HG03103 (cell line): ENCODE results near the gene GPC5.

Source experiments
- ATAC-seq: cut with Tn5 transposase; IDR thresholded peaks from one replicate; pipeline ENCODE4 v1.9.1; 2021; ENCODE audit warnings: low read depth; ENCODE audit not compliant: unreplicated experiment

Gene GPC5

DNA sequence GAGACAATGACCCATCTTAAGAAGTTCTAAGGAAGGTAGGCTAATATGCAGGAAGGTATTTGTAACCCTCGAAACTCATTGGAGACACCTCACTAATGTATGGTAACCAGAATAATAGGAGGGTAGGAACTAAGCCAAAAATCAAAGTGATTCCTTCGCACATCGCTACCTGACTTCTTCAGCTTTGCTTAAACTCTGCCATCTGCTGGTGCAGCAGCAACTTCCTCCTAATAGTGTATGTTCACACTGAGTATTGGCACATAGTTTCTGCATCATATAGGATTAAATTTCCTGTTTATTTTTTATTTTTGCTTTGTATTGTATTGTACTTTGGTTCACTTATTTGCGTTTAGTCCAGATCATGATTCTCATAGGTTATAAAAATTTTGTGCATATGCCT is 676.2 kb downstream of the GPC5 start:
- ATAC-seq = no peak

GRCh38 chr13:92097337-92097903 is 699.0 kb downstream of the GPC5 start:
- ATAC-seq = no peak

- no peak for ATAC-seq
Measured at GRCh38 chr13:92101801-92102200, 703.4 kb downstream of the GPC5 start.

DNA sequence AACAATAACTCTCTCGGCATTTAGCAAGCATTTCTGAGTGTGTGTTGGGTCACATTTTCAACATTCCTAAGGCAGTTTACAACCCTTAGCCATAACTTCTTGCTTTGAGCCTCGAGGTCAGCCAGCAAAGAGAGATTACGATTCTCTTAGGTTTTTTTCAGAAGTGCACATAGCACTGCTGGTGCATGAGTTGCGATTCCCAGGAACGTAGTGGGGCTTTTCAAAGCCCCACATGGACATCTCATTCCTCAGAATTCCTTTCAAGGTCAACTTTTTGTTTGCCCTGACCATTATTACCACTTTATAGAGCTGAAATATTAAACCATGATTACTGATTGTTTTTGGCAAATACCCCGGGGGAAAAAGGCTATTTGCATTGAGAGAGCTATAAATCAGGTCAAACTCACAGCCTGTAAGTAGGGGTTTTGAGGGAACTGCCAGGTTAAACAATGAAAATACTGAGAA is 705.3 kb downstream of the GPC5 start:
- ATAC-seq = no peak

DNA sequence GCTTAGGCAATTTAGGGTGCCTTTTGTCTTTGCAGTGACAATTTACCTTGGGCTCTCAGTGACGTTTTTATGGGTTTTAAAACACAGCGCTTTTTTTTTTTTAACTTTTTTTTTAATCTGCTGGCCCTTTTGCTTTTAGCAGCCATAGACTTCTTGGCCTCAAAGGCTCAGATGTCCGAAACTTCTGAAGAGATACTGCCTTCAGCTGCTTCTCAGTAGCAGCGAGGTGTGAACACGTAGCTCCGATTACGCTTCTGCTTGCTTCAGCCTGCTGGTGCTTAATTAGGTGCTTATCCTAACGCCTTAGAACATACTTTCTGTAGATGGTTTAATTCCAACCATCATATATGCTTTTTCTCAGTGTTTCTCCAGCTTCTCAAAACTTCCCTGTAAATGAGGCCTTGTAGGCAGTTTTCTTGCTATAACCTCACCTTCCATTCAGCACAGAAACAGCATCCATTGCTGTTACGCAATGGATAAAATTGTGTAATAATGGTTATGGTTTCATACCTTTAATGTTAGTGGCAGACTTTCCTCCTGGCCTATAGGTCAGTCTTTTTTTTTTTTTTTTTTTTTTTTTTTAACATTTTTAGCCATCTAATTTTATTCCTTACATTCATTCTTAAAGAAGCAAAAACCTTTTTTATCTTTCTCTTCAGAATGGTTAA is 723.9 kb downstream of the GPC5 start:
- no peak for ATAC-seq

DNA sequence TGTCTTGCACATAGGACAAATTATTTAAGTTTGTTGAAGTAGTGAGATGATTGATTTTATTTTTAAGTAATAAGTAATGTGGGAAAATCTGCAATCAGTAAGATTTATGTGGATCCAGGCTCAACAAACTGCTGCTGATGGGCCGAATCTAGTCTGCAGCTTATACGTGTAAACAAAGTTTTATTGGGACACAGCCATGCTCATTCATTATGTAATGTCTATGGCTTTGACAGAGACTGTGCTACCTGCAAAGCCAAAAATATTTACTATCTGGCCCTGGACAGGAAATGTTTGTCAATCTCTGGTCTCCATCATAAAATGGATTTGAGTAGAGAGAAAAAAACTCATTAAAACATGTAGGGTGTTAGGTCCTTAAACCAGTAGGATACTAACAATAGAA is 728.0 kb downstream of the GPC5 start:
- no peak for ATAC-seq

DNA sequence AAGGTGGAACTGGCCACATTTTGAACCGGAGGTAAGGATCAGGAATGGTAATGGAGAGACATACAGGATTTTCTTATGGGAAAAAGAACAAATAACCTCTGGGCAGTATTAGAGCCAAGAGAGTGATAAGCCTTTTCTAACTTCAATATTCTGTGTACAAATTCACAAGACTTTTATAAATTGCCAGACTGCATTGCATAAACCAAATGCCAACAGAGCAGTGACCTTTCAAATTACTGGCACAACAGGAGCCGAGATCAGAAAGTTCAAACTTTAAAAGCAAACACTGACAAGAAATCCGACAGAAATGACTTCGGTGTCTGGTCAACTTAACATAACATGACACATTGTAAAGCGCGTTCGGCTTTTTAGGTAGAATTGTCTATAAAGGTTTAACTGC is 737.1 kb downstream of the GPC5 start:
- ATAC-seq = no peak

- ATAC-seq = no peak
Measured at GRCh38 chr13:92136449-92137155, 738.2 kb downstream of the GPC5 start.

DNA sequence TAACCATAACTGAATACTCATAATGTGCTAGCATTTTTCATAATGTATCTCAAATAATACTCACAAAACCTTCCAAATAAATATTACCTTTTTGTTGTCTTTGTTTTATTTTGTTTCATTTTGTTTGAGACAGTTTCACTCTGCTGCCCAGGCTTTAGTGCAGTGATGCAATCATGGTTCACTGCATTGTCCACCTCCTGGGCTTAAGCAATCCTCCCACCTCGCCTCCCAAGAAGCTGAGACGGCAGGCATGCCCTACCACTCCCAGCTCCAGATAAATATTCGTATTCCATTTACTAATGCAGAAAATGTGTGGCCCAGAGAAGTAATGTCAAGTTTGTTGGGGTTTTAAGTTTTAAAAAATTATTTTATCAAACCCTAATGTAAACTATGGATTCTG is 739.1 kb downstream of the GPC5 start:
- no peak for ATAC-seq

DNA sequence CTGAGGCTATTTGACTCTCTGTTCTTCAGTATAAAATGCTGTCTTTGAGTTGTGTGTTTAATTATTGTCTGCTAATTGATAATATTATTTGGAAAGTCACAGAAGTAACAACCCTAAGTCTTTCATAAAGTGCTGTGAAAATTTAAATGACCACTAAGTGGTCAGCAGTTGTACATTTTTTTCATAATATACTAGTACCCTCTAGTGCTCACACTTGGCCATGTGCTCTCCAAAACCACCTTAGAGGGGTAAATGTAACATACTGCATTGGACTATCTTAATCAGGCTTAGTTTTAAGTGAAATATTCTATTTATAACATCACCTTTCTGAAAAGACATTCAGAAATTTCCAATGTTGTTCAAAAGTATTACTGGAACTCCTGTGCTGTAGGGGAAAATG is 745.3 kb downstream of the GPC5 start:
- ATAC-seq = no peak

GRCh38 chr13:92150606-92151005 is 752.2 kb downstream of the GPC5 start:
- no peak for ATAC-seq

- ATAC-seq = no peak
Measured at GRCh38 chr13:92158346-92158745, 759.9 kb downstream of the GPC5 start.

- no peak for ATAC-seq
Measured at GRCh38 chr13:92164822-92165221, 766.4 kb downstream of the GPC5 start.

DNA sequence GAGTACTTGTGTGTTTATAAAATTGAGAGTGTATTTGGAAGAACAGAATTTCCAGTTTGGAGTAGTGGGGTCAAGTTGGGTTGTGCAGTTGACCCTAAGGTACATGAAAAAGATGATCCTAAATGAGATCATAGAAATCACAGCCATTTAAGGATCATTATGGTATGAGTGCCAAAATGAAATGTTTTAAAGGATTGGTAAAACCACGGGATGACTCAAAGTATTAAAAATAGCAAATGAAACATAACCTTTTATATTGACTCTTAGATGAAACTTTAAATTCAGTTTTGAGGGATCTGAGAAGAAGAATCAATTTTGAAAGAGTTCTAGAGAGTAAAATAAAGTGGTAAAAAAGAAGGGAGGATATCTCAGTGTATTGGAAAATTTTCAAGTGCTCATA is 773.8 kb downstream of the GPC5 start:
- ATAC-seq = no peak

DNA sequence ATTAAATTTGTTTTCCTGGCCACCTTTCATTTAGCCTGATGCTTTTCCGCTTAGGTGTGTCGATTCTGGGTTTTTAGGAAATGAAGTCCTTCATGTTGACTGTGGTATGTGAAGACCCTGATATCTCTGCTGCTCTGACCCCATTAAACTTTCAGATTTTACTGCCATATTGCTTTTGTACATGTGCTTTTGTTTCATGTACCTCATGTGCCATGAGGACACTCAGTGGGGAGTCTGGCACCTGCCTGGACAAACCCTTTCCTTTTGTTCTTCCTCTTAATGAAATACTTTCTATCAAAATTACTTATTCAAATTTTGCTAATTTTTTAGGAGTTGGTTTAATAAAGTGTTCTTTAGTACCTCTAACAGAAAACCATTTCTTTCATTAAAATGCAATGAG is 774.8 kb downstream of the GPC5 start:
- no peak for ATAC-seq

DNA sequence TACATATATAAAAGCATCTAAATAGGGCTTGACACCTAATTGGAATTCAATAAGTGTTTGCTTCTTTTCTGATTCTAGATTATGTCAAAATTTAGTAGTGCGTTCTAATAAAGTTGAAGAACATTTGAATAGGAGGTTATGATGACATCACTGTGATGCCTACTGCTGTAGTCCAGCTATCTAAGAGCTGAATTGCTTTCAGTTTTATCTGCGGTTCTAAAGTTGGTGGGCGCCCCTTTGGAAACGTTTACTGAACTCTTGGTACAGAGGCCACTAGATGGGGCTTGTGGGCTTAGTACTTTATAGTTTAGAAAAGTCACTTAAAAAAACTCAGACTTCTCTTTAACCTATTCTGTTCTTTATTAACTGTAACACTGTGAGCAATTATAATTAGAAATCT is 776.9 kb downstream of the GPC5 start:
- ATAC-seq = no peak

DNA sequence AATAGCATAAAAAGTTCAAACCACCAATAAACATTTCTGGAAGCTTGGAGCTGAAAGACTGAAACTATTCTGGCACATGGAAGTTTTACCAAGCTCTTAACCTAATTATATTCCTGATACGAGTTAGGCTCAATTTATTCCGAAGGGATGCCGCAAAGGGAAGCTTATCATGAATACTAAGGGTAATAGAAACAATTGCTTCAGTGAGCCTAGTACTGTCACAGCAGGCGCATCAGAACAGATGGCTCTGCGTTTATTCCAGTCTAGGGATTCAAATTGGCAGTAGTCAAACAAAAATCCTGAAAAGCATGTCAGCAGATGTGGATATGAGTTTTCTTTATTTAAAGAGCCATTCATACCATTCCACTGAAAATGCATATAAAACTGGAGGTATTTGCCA is 779.5 kb downstream of the GPC5 start:
- ATAC-seq = no peak

GRCh38 chr13:92179223-92179622 is 780.8 kb downstream of the GPC5 start:
- ATAC-seq = no peak

DNA sequence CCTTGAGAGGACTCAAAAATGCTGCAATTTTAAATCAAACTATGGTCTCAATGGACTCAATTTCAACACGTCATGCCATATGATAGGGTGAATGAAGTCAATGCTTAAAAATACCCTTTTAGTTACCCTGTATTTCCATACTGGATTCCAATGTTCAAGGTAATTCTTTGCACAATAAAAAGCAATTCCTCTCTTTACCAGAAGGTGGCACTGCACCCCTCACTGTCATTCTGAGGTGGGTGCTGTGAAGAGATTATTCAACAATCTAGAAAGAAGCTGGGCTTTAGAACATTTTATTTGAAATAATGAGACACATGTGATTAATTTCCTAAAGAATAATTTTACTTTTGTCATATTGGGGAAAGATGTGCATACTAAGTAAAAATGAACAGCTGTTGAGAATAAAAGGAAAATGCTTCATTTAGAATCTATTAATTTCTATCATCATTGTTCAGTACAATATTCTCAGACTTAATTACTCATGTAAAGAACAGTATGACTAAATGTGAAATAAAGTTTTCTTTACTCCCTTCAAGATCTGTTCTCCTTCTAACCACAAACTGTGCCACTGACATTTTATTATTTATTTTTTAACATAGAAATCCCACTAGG is 789.1 kb downstream of the GPC5 start:
- peak; percentile 90 for ATAC-seq

- no peak for ATAC-seq
Measured at GRCh38 chr13:92188574-92188973, 790.2 kb downstream of the GPC5 start.

- no peak for ATAC-seq
Measured at GRCh38 chr13:92196591-92197256, 798.3 kb downstream of the GPC5 start.
